PC-9 (cell line): ENCODE data around the gene DGKA. TPM values are rescaled to one million over a fixed set of nuclear protein-coding genes. Genes with fewer than 3 reads are reported as not detected.

Experiments used
- BruUV-seq: library from RNA; stranded (reverse); fragments of 400-500 nt; replicated peaks from 2 replicates; lab custom pipeline; 2021; lab: Mats Ljungman, UMichigan
- CTCF ChIA-PET: fragments of 300-600 bp; sonication (Branson Sonifier 250); formaldehyde crosslinking; loops from one replicate; lab custom pipeline; 2022; ENCODE audit warnings: antibody characterized with exemption; lab: Charles Lee
- POLR2A ChIA-PET: fragments of 300-600 bp; sonication (Branson Sonifier 250); formaldehyde crosslinking; loops from one replicate; lab custom pipeline; 2022; ENCODE audit warnings: antibody characterized with exemption; ENCODE audit not compliant: unreplicated experiment; lab: Charles Lee
- DNase-seq, 2 experiments: peaks; one replicate each; pipeline versions ENCODE4 v3.0.0 to v3.0.0-alpha.2; 2015 to 2022; ENCODE audit warnings: mixed read lengths in 1 of 2
- H2AFZ ChIP-seq: fragments of 200-600 bp; sonication (generic); 2 replicates; pipeline ENCODE4 v1.8.1; 2017; ENCODE audit warnings: antibody characterized with exemption
- H3F3A ChIP-seq: fragments of 200-600 bp; sonication (generic); 2 replicates; pipeline ENCODE4 v1.8.1; 2017; ENCODE audit warnings: antibody characterized with exemption, mild to moderate bottlenecking, low read depth; ENCODE audit not compliant: insufficient read depth
- H3K27ac ChIP-seq: fragments of 200-600 bp; sonication (generic); 2 replicates; pipeline ENCODE4 v1.6.1; 2016; ENCODE audit warnings: mixed run types
- H3K27me3 ChIP-seq: fragments of 200-600 bp; sonication (generic); 2 replicates; pipeline ENCODE4 v1.6.1; 2016; ENCODE audit warnings: low read depth, mixed run types; ENCODE audit not compliant: insufficient read depth
- H3K36me3 ChIP-seq: fragments of 200-600 bp; sonication (generic); 2 replicates; pipeline ENCODE4 v1.6.1; 2016; ENCODE audit warnings: low read depth, mixed run types
- H3K4me1 ChIP-seq: fragments of 200-600 bp; sonication (generic); replicated peaks from 2 replicates; pipeline ENCODE4 v1.6.1; 2016; ENCODE audit warnings: mixed run types; ENCODE audit not compliant: insufficient read depth
- H3K4me2 ChIP-seq: fragments of 200-600 bp; sonication (generic); 2 replicates; pipeline ENCODE4 v1.6.1; 2017; ENCODE audit warnings: mixed run types
- H3K4me3 ChIP-seq: fragments of 200-600 bp; sonication (generic); 2 replicates; pipeline ENCODE4 v1.6.1; 2016; ENCODE audit warnings: mixed run types
- H3K79me2 ChIP-seq: fragments of 200-600 bp; sonication (generic); 2 replicates; pipeline ENCODE4 v1.6.1; 2017; ENCODE audit warnings: low read depth, mixed run types
- H3K9me2 ChIP-seq: fragments of 200-600 bp; sonication (generic); 2 replicates; pipeline ENCODE4 v1.8.1; 2017; ENCODE audit warnings: mild to moderate bottlenecking; ENCODE audit not compliant: insufficient read depth
- H3K9me3 ChIP-seq: fragments of 200-600 bp; sonication (generic); 2 replicates; pipeline ENCODE4 v1.8.1; 2016; ENCODE audit warnings: low read depth; ENCODE audit not compliant: insufficient read depth
- H4K20me1 ChIP-seq: fragments of 200-600 bp; sonication (generic); 2 replicates; pipeline ENCODE4 v1.8.1; 2017; ENCODE audit not compliant: insufficient read depth
- EZH2 ChIP-seq: fragments of 200-600 bp; sonication (generic); IDR thresholded peaks from 2 replicates; pipeline ENCODE4 v1.8.0; 2017; ENCODE audit warnings: antibody characterized with exemption, low read depth
- intact Hi-C: fragments of 100-400 bp; cut with micrococcal nuclease; formaldehyde crosslinking; loops from one replicate; pipeline ENCODE4 v1.10.0; 2022; ENCODE audit not compliant: unreplicated experiment
- total RNA-seq: library from RNA; stranded (reverse); gene quantifications from 2 replicates; pipeline ENCODE4 v1.2.3, GENCODE V29; 2021
- TF ChIP-seq, protein P1 (sequence below): fragments of 200-600 bp; sonication (generic); conservative IDR thresholded peaks from 2 replicates; pipeline ENCODE4 v1.6.1; 2017; ENCODE audit warnings: mixed run types, antibody characterized with exemption, mild to moderate bottlenecking, moderate library complexity

The DGKA gene
- total RNA-seq, 1 experiment from 2014 or later = 86.6 TPM

DNA sequence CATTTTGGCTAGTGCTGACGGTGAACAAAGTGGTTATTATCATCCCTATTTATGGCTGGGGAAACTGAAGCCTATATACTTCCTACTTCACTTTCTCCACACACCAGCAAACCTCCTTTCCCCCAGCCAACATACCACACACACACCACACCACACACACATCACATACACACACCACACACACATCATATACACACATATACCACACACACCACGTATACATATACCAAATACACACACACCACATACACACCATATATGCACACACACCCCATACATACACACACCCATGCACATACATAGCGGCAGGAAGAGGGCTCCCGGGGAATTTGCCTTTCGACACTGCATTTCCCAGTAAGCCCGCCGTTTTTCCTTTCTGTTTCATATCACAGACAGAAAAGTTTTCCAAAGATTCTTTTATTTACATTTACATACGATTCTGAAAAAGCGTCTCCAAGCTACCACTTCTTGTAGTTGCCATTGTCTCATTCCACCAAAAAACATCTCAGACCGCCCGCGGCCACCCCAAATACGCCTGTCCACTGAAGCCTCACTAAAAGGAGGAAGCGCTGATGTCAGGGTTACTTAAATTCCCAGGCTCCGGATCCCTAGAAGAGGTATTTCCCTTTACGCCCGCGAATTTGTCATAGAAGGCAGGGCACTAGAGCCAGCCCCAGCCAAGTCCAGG lies 42.1 kb downstream of the DGKA start:
- BruUV-seq = TSS peak; percentile 84
- POLR2A ChIA-PET = interaction anchor here (0.6 to 1.4 kb wide), 10 partner anchors 9 to 348 kb away, joined by 3 to 13 read pairs (median 4); partner anchors contain the start of genes DNAJC14, ESYT1, ORMDL2 and SARNP
- Histone ChIP-seq H3K4me2 (peak overlapping the region; percentile 88), H3F3A (peaks cover 19% of the 10 kb centered on the region), H3K4me3 (peak overlapping the region; percentile 58), H3K36me3 (peaks cover 9% of the 10 kb centered on the region; the same call in 1 of the 2 replicates), H3K79me2 (peaks cover 46% of the 10 kb centered on the region), H3K9me2 (no peaks in the 10 kb centered on the region), H3K27me3 (no peaks in the 10 kb centered on the region), H4K20me1 (no peaks in the 10 kb centered on the region), H2AFZ (peak overlapping the region; percentile 72), H3K9me3 (no peaks in the 10 kb centered on the region), H3K4me1 (peaks cover 31% of the 10 kb centered on the region), H3K27ac (peak overlapping the region; percentile 86)
- intact Hi-C loops = loop anchor here (1.0 to 5.0 kb wide), 3 partner anchors 42 to 156 kb away; partner anchors contain the start of genes DGKA, RPL41, SARNP and ZC3H10
- no peak for TF ChIP-seq EZH2
- TF ChIP-seq, protein P1, sequence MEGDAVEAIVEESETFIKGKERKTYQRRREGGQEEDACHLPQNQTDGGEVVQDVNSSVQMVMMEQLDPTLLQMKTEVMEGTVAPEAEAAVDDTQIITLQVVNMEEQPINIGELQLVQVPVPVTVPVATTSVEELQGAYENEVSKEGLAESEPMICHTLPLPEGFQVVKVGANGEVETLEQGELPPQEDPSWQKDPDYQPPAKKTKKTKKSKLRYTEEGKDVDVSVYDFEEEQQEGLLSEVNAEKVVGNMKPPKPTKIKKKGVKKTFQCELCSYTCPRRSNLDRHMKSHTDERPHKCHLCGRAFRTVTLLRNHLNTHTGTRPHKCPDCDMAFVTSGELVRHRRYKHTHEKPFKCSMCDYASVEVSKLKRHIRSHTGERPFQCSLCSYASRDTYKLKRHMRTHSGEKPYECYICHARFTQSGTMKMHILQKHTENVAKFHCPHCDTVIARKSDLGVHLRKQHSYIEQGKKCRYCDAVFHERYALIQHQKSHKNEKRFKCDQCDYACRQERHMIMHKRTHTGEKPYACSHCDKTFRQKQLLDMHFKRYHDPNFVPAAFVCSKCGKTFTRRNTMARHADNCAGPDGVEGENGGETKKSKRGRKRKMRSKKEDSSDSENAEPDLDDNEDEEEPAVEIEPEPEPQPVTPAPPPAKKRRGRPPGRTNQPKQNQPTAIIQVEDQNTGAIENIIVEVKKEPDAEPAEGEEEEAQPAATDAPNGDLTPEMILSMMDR = no peak
- CTCF ChIA-PET = interaction anchor here (0.6 to 1.7 kb wide), 5 partner anchors 24 to 258 kb away, joined by 3 to 10 read pairs (median 4); partner anchors contain the start of genes ORMDL2, SARNP and SUOX
- DNase-seq = no peak

DNA sequence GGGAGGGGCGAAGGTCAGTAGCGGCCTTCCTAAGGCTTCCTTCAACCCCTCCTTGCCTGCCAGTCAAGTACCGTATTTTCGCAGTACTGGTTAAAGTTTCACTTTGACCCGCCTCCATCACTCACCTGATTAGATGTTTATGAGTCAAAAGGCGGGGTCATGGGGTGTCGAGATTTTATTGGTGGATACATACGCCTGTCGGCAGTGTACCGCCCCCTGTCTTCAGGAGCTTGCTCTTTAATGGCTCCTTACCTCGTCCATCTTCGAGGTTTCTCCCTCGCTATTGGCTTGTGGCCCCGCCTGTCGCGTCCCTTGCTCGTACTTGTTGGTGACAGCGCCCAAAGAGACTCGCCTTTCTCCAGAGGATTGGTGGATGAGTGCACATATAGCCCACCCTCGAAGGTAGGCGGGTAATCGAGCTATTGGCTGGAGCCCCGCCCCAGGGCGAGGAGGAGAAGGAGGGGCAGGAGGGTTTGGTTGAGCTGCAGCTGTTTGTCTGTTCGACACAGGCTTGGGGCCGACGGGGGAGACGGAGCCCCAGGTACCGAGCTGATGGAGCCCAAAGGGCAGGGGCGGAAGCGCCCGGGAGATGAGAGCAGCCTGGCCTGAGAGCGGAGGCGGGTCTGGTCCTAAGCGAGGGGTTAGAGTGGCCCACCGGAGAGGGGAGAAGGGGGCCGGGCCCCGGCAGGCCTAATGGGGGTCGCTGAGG lies 42.8 kb downstream of the DGKA start, which contains the start of gene RAB5B:
Gene RAB5B (plus strand): TSS at position 480 of the 709 bp plus-strand sequence. CDS start 12,883 bp downstream, outside the sequence.
- Histone ChIP-seq H3K79me2 (peaks cover 45% of the 10 kb centered on the region), H3F3A (peaks cover 22% of the 10 kb centered on the region), H3K9me2 (no peaks in the 10 kb centered on the region), H3K27me3 (no peaks in the 10 kb centered on the region), H2AFZ (peak within 1 kb of the TSS; percentile 74), H3K4me2 (peak within 1 kb of the TSS; percentile 90), H3K9me3 (no peaks in the 10 kb centered on the region), H3K4me3 (peak within 1 kb of the TSS; percentile 93), H3K4me1 (peaks cover 27% of the 10 kb centered on the region), H3K36me3 (peaks cover 2% of the 10 kb centered on the region; the same call in 1 of the 2 replicates), H4K20me1 (no peaks in the 10 kb centered on the region), H3K27ac (peak within 1 kb of the TSS; percentile 86)
- intact Hi-C loops = loop anchor here (1.0 to 5.0 kb wide), 4 partner anchors 17 to 156 kb away; partner anchors contain the start of genes DGKA, RPL41, SARNP and ZC3H10
- peak; percentile 98 to 100 for DNase-seq
- no TSS peak for BruUV-seq
- no peak for TF ChIP-seq EZH2
- TF ChIP-seq, protein P1 = peak; percentile 70
- POLR2A ChIA-PET = interaction anchor here (0.6 to 1.9 kb wide), 15 partner anchors 9 to 347 kb away, joined by 3 to 13 read pairs (median 5); partner anchors contain the start of genes DNAJC14, ESYT1, ORMDL2 and SARNP
- CTCF ChIA-PET = interaction anchor here (0.6 to 1.7 kb wide), 8 partner anchors 15 to 258 kb away, joined by 3 to 10 read pairs (median 4); partner anchors contain the start of genes ORMDL2, SARNP and SUOX
